Nephron (organoid): ENCODE measurements around the gene AFF1.

Experiments used
- H3K27ac Mint-ChIP-seq, 3 experiments: 2 replicates each; pipeline ENCODE4 v1.8.0; 2020; ENCODE audit warnings: mixed read lengths in 3 of 3, mild to moderate bottlenecking in 2 of 3, moderate library complexity in 1 of 3
- H3K27me3 Mint-ChIP-seq: 2 replicates; pipeline ENCODE4 v1.8.0; 2021; ENCODE audit warnings: low read depth, mild to moderate bottlenecking, moderate library complexity, mixed read lengths
- H3K36me3 Mint-ChIP-seq: 2 replicates; pipeline ENCODE4 v1.8.0; 2020; ENCODE audit warnings: low read depth, mixed read lengths
- H3K4me1 Mint-ChIP-seq: 2 replicates; pipeline ENCODE4 v1.8.0; 2020; ENCODE audit warnings: mixed read lengths
- H3K4me3 Mint-ChIP-seq, 3 experiments: 2 replicates each; pipeline ENCODE4 v1.8.0; 2020; ENCODE audit warnings: mild to moderate bottlenecking in 3 of 3, mixed read lengths in 3 of 3, moderate library complexity in 2 of 3
- H3K9me3 Mint-ChIP-seq: 2 replicates; pipeline ENCODE4 v1.8.0; 2020; ENCODE audit warnings: mixed read lengths
- CTCF ChIP-seq, 3 experiments: fragments of 200-600 bp; sonication (generic); IDR thresholded peaks; one replicate each; pipeline ENCODE4 v1.5.0; 2021; ENCODE audit warnings: antibody characterized with exemption in 3 of 3; ENCODE audit not compliant: unreplicated experiment in 3 of 3

AFF1 gene

GRCh38 chr4:87050596-87050995 is 115.8 kb downstream of the AFF1 start:
- H3K27me3 Mint-ChIP-seq: peaks cover 3% of the 10 kb centered on the region
- no peak overlapping the region for H3K4me3 Mint-ChIP-seq
- H3K4me1 Mint-ChIP-seq: peaks cover 16% of the 10 kb centered on the region
- H3K9me3 Mint-ChIP-seq: no peaks in the 10 kb centered on the region
- no peak for TF ChIP-seq CTCF (IDR thresholded peaks at IDR 0.05; ENCODE audit: unreplicated experiment in 3 of 3)
- H3K36me3 Mint-ChIP-seq: peaks cover 59% of the 10 kb centered on the region
- peak overlapping the region in 1 of 3 experiments; percentile 18 for H3K27ac Mint-ChIP-seq

GRCh38 chr4:87051121-87051713 is 116.4 kb downstream of the AFF1 start:
- Mint-ChIP-seq H3K4me1 (peaks cover 22% of the 10 kb centered on the region), H3K4me3 (no peak overlapping the region), H3K27me3 (peaks cover 3% of the 10 kb centered on the region), H3K27ac (peak overlapping the region in 1 of 3 experiments; percentile 18), H3K36me3 (peaks cover 60% of the 10 kb centered on the region), H3K9me3 (no peaks in the 10 kb centered on the region)
- TF ChIP-seq CTCF (IDR thresholded peaks at IDR 0.05; ENCODE audit: unreplicated experiment in 3 of 3): no peak

GRCh38 chr4:87052615-87053014 is 117.8 kb downstream of the AFF1 start:
- Mint-ChIP-seq H3K4me3 (no peak overlapping the region), H3K4me1 (peaks cover 22% of the 10 kb centered on the region)
- no peak for TF ChIP-seq CTCF (IDR thresholded peaks at IDR 0.05; ENCODE audit: unreplicated experiment in 3 of 3)

GRCh38 chr4:87053176-87053658 is 118.4 kb downstream of the AFF1 start:
- Mint-ChIP-seq H3K9me3 (no peaks in the 10 kb centered on the region), H3K27me3 (peaks cover 3% of the 10 kb centered on the region), H3K27ac (peak overlapping the region in 2 of 3 experiments; percentile 7 to 18), H3K4me1 (peaks cover 22% of the 10 kb centered on the region), H3K4me3 (no peak overlapping the region), H3K36me3 (peaks cover 53% of the 10 kb centered on the region)
- TF ChIP-seq CTCF (IDR thresholded peaks at IDR 0.05; ENCODE audit: unreplicated experiment in 3 of 3): no peak

More at GRCh38 chr4:87052615-87053014, 117.8 kb downstream of the AFF1 start:
- Mint-ChIP-seq H3K9me3 (no peaks in the 10 kb centered on the region), H3K27ac (no peak overlapping the region), H3K27me3 (peaks cover 3% of the 10 kb centered on the region), H3K36me3 (peaks cover 55% of the 10 kb centered on the region)

- H3K9me3 Mint-ChIP-seq: no peaks in the 10 kb centered on the region
- TF ChIP-seq CTCF (IDR thresholded peaks at IDR 0.05; ENCODE audit: unreplicated experiment in 3 of 3): no peak
- H3K4me3 Mint-ChIP-seq: no peak overlapping the region
- peaks cover 29% of the 10 kb centered on the region for H3K4me1 Mint-ChIP-seq
- peak overlapping the region in 2 of 3 experiments; percentile 15 to 18 for H3K27ac Mint-ChIP-seq
- peaks cover 47% of the 10 kb centered on the region for H3K36me3 Mint-ChIP-seq
- peaks cover 3% of the 10 kb centered on the region for H3K27me3 Mint-ChIP-seq
These were observed 119.3 kb downstream of the AFF1 start for GRCh38 chr4:87053802-87054767.
